ENCODE results near the gene SDSL.

Gene SDSL

GRCh38 chr12:113422886-113423669 lies 898 bp downstream of the SDSL start:
- no peak for DNase-seq

DNA sequence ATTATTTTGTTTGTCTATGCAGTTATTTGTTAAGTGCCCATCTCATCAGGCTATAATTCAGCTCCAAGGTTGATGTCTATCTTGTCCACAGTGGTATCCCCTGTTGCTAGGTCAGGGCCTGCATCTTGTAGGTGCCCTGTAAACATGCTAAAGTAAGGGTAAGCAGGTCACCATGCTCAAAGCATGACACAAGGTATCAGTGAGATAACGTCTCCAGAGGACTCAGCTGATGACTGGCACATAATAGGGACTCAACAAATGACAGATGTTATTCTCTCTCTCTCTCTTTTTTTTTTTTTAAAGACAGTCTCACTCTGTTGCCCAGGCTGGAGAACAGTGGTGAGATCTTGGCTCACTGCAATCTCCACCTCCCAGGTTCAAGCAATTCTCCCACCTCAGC lies 2.3 kb downstream of the SDSL start:
- DNase-seq: no peak

- DNase-seq: peak; percentile 26
Measured at GRCh38 chr12:113424915-113425823, 3.0 kb downstream of the SDSL start.

DNA sequence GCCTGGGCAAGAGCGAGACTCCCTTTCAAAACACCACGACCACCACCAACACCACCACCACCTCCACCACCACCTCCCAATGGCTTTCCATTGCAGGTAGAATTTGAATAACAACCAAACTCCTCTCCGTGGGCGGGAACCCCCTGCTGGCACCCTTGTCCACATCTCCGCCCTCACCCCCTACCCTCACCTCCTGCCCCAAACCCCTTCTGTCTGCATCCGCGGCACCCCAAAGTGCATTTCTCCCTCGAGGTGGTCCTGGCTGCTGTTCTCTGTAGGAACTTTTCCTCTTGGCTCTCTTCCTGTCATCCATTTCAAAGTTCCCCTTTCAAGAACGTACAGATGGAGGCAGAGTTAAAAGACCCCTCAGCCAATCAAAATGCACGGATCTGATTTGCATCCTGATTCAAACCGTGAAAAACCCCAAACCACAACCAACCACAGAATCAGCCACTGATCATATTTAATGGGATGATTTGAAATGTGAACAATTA lies 3.8 kb downstream of the SDSL start:
- DNase-seq: no peak

DNA sequence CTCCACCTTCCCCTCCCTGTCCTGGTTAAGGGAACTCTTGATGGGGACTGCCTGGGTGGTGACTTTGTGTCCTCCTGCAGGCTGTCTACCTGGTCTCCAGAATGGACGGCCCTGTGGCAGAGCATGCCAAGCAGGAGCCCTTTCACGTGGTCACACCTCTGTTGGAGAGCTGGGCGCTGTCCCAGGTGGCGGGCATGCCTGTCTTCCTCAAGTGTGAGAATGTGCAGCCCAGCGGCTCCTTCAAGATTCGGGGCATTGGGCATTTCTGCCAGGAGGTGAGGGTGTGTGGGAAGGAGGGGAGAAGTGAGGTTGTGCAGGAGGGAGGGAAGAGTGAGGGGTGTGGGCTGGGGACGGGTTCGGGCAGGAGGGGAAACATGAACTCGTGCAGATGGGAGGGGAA lies 5.7 kb downstream of the SDSL start:
- no peak for DNase-seq

GRCh38 chr12:113428482-113428881 lies 6.3 kb downstream of the SDSL start:
- DNase-seq: no peak

GRCh38 chr12:113432986-113433385 lies 10.8 kb downstream of the SDSL start:
- no peak for DNase-seq

- DNase-seq: no peak
Measured at GRCh38 chr12:113435367-113435766, 13.2 kb downstream of the SDSL start.

DNA sequence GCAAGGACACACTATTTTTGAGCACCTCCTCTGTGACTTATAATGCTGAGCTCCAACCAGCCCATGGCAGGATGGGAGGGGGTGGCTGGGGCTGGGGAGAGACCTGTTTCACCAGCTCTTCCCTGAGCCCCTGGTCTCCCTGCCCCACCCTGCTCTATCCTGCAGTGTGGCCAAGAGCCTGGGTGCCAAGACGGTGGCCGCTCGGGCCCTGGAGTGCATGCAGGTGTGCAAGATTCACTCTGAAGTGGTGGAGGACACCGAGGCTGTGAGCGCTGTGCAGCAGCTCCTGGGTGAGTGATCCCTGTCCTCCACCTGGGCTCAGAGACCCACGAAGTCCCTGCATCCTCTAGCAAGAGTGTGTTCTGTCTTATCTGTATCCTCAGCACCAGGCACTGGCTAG lies 14.4 kb downstream of the SDSL start:
- no peak for DNase-seq

DNA sequence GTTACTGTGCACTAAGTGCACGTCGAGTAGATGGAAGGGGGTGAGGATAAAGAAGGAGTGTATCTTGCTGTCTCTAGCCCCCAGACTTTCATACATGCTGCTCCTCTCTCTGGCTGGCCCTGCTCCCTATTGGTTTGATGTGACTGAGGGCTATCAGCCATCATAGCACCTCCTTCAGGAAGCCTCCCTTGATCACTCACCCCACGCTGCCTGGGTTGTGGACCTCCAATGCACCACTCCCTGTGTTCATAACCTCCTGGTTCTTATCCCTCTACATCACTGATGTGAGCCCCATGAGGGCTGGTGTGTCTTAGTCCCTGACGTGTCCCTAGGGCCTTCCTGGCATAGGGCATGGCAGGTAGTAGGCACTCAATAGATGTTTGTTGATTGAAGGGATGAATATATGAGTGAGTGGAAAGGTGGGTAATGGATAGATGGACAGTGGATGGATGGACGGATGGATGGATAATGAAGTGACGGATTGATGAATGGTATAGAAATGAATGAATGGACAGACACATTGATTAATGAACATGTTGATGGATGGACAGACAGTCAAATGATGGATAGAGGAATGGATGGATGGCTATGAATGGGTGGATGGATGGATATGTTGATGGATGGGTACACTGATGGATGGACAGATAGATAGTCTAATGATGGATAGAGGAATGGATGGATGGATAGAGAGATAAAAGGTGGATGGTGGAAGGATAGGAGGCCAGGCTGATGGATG lies 15.0 kb downstream of the SDSL start:
- DNase-seq: no peak

DNA sequence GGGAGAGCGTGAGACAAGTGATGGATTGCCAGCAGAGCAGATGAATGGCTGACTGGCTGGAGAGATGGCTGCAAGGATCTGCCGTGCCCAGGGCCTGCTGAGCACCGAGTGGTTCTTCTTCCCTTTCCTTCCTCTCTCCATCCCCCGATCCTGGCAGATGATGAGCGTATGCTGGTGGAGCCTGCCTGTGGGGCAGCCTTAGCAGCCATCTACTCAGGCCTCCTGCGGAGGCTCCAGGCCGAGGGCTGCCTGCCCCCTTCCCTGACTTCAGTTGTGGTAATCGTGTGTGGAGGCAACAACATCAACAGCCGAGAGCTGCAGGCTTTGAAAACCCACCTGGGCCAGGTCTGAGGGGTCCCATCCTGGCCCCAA lies 15.5 kb downstream of the SDSL start:
- DNase-seq: no peak

GRCh38 chr12:113438523-113439300 lies 16.5 kb downstream of the SDSL start:
- DNase-seq: no peak

GRCh38 chr12:113439301-113439597 lies 17.1 kb downstream of the SDSL start:
- no peak for DNase-seq

- DNase-seq: no peak
Measured at GRCh38 chr12:113439606-113440030, 17.4 kb downstream of the SDSL start.

GRCh38 chr12:113440336-113440735 lies 18.2 kb downstream of the SDSL start:
- no peak for DNase-seq

DNA sequence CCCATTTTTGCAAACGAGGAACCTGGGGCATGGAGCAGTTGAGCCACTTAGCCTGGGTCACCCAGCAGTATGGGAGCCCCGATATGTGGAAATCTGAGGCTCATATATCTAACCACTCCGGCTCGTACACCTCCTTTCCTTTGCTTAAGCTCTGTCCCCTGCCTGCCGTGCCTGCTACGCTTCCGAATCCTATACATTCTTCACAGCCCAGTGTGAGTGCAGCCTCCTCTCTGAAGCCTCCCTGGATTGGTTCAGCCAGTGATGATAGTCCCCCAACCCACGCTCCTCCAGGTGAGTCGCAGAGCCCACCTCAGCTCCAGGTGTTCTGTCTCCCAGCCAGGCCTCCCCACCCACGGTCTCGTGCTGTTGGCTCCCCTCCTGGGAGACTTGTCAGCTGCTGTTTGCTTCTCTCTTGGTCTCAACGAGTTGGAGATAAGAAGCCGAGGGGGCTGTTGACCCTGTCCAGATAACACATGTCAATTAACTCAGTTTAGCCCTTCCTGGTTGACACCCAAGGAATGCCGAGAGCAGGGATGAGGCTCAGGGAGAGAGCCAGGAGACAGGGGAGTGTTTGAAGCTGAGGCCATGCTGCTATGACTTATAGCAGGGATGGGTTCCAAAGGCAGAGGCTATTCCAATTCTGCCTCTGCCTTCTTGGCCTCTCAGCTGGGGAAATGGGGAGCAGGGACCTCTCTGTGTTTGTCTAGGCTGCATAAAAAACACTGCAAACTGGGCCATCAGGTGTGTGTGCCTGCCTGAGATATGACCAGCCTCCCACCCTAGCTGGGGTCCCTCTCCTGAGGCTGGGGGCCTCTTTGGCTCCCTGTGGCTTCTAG lies 19.0 kb downstream of the SDSL start:
- DNase-seq: no peak

DNA sequence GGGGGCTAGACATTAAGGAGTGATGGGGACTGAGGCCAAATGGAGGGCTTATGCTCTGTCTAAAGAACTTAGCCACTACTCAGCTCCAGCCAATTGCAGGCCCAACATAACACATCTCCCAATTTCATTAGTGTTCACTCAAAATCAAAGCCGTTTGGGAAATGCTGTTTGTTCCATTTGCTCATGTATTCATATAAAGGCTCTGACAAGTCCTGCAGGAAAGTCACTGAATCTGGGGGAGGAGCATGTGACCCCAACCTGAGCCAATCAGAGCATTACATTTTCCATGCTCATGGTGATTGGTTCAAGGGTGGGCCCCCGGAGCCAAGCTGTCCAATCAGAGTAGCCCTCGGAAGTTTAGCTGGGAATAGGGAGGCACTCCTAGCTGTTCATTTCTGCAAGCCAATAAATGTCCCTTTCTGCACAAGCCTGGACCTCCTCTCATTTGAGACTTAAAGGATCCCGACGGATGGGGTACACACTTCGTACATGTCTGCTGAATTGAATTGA lies 20.9 kb downstream of the SDSL start:
- no peak for DNase-seq

DNA sequence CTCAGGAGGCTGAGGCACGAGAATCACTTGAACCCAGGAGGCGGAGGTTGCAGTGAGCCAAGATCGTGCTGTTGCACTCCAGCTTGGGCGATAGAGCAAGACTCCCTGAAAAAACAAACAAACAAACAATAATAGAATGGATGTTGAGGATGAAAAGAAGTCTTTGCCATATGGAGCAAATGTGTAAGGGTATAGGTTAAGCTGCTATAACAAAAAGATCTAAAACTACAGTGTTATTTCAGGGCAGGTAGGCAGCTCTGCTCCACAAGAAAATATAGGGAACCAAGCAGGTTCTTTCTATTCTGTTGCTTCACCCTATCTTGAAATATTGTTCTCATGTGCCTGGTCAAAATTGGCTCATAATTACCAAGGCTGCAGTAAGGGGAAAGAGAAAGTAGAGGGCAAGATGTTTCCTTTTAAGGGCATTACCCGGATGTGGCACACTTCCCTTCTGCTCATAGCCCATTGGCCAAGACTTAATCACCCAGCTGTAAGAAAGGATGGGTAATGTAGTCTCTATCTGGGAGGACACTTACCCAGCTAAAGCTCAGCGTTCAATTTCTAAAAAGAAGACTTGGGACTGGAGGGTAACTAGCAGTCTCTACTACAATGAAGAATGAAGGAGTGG lies 23.5 kb downstream of the SDSL start:
- DNase-seq: no peak

- DNase-seq: no peak
Measured at GRCh38 chr12:113448873-113449272, 26.7 kb downstream of the SDSL start.

DNA sequence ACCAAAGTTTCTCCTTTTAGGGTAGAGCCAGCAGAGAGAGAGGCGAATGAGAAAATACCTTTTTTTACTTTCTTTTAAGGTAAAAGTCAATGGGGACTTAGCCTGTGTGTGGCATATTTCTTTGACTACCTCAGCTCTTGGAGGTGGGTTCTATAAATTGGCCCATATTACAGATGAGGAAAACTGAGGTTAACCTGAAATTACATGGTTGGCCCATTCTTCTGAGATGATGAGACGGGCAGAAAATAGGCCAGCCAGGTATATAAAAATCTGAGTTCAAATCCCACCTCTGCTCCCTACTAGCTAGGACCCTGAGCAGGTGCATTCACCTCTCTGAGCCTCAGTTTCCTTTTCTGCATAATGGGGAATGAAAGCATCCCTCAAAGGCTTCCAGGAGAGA lies 27.1 kb downstream of the SDSL start:
- no peak for DNase-seq

- no peak for DNase-seq
Measured at GRCh38 chr12:113449839-113450238, 27.7 kb downstream of the SDSL start.
